GM23338 (cell line): ENCODE measurements around the gene JAM3. TPM values are rescaled to one million over a fixed set of nuclear protein-coding genes. Genes with fewer than 3 reads are reported as not detected.

Source experiments
- ATAC-seq: fragments of 200-7000 bp; cut with Tn5 transposase; 3 replicates; pipeline ENCODE4 v1.9.1; 2020
- DNase-seq: peaks from one replicate; pipeline ENCODE4 v3.0.0-alpha.2; 2015; ENCODE audit warnings: low spot score
- H2AFZ ChIP-seq: fragments of 200-600 bp; sonication (generic); 2 replicates; pipeline ENCODE4 v1.8.0; 2016; ENCODE audit warnings: antibody characterized with exemption, mild to moderate bottlenecking, moderate library complexity
- H3F3A ChIP-seq: fragments of 200-600 bp; sonication (generic); replicated peaks from 2 replicates; pipeline ENCODE4 v1.8.0; 2017; ENCODE audit warnings: antibody characterized with exemption, mixed run types, low read depth
- H3K27ac ChIP-seq: fragments of 200-600 bp; sonication (generic); 2 replicates; pipeline ENCODE4 v1.6.1; 2016; ENCODE audit warnings: low read depth
- H3K27me3 ChIP-seq: fragments of 200-600 bp; sonication (generic); 2 replicates; pipeline ENCODE4 v1.8.0; 2016; ENCODE audit warnings: mild to moderate bottlenecking, mixed run types, moderate library complexity; ENCODE audit not compliant: insufficient read depth
- H3K36me3 ChIP-seq: fragments of 200-600 bp; sonication (generic); 2 replicates; pipeline ENCODE4 v1.8.0; 2016; ENCODE audit warnings: mild to moderate bottlenecking; ENCODE audit not compliant: insufficient read depth
- H3K4me1 ChIP-seq: fragments of 200-600 bp; sonication (generic); 2 replicates; pipeline ENCODE4 v1.8.0; 2016; ENCODE audit warnings: mild to moderate bottlenecking, moderate library complexity; ENCODE audit not compliant: insufficient read depth
- H3K4me2 ChIP-seq: fragments of 200-600 bp; sonication (generic); 2 replicates; pipeline ENCODE4 v1.7.1; 2017; ENCODE audit warnings: mixed run types
- H3K4me3 ChIP-seq: fragments of 200-600 bp; sonication (generic); 2 replicates; pipeline ENCODE4 v1.6.1; 2016; ENCODE audit warnings: mixed run types
- H3K79me2 ChIP-seq: fragments of 200-600 bp; sonication (generic); replicated peaks from 2 replicates; pipeline ENCODE4 v1.8.0; 2017; ENCODE audit warnings: mild to moderate bottlenecking; ENCODE audit not compliant: insufficient read depth
- H3K9me2 ChIP-seq: fragments of 200-600 bp; sonication (generic); 2 replicates; pipeline ENCODE4 v1.8.0; 2017; ENCODE audit not compliant: insufficient read depth
- H4K20me1 ChIP-seq: fragments of 200-600 bp; sonication (generic); replicated peaks from 2 replicates; pipeline ENCODE4 v1.8.0; 2017; ENCODE audit warnings: mild to moderate bottlenecking; ENCODE audit not compliant: insufficient read depth
- H3K27ac Mint-ChIP-seq: 2 replicates; pipeline ENCODE4 v1.8.0; 2020; ENCODE audit warnings: inconsistent platforms, mild to moderate bottlenecking, moderate library complexity, mixed read lengths
- H3K27me3 Mint-ChIP-seq: 3 replicates; pipeline ENCODE4 v1.8.0; 2022; ENCODE audit warnings: low read depth, mild to moderate bottlenecking, moderate library complexity, mixed read lengths, inconsistent platforms; ENCODE audit not compliant: insufficient read depth, poor library complexity
- H3K36me3 Mint-ChIP-seq: 3 replicates; pipeline ENCODE4 v1.8.0; 2021; ENCODE audit warnings: low read depth, mild to moderate bottlenecking, inconsistent platforms, moderate library complexity, mixed read lengths
- H3K4me1 Mint-ChIP-seq: 3 replicates; pipeline ENCODE4 v1.8.0; 2020; ENCODE audit warnings: mild to moderate bottlenecking, inconsistent platforms, mixed read lengths
- H3K4me3 Mint-ChIP-seq: 3 replicates; pipeline ENCODE4 v1.8.0; 2021; ENCODE audit warnings: moderate library complexity, mild to moderate bottlenecking, inconsistent platforms, mixed read lengths
- H3K9me3 Mint-ChIP-seq: 3 replicates; pipeline ENCODE4 v1.8.0; 2020; ENCODE audit warnings: moderate library complexity, mild to moderate bottlenecking, inconsistent platforms, mixed read lengths
- CREB1 ChIP-seq: fragments of 250-450 bp; sonication (Bioruptor Pico); IDR thresholded peaks from 2 replicates; pipeline ENCODE4 v1.5.0; 2020; ENCODE audit warnings: low read depth, mild to moderate bottlenecking, moderate library complexity
- CTCF ChIP-seq, 2 experiments: fragments of 200-600 bp in 1 of 2; sonication (generic) in 1 of 2; conservative IDR thresholded peaks; 2 replicates each; pipeline versions ENCODE4 v1.5.1 to v1.6.1; 2016 to 2017; ENCODE audit warnings: antibody characterized with exemption in 2 of 2, low read depth in 2 of 2, mild to moderate bottlenecking in 2 of 2, moderate library complexity in 1 of 2
- EZH2 ChIP-seq: fragments of 200-600 bp; sonication (generic); IDR thresholded peaks from one replicate; pipeline ENCODE4 v1.8.0; 2017; ENCODE audit warnings: antibody characterized with exemption, mild to moderate bottlenecking, low read depth; ENCODE audit not compliant: unreplicated experiment
- EZH2phosphoT487 ChIP-seq: fragments of 200-600 bp; sonication (generic); IDR thresholded peaks from one replicate; pipeline ENCODE4 v1.8.1; 2018; ENCODE audit warnings: antibody characterized with exemption; ENCODE audit not compliant: unreplicated experiment
- JUNB ChIP-seq: IDR thresholded peaks from one replicate; pipeline ENCODE4 v1.6.1; 2016; ENCODE audit warnings: antibody characterized with exemption; ENCODE audit not compliant: unreplicated experiment
- NANOG ChIP-seq: IDR thresholded peaks from 2 replicates; pipeline ENCODE4 v1.6.1; 2016; ENCODE audit warnings: antibody characterized with exemption, borderline replicate concordance
- POLR2AphosphoS5 ChIP-seq: IDR thresholded peaks from 2 replicates; pipeline ENCODE4 v1.6.1; 2016; ENCODE audit warnings: antibody characterized with exemption, low read depth
- REST ChIP-seq: IDR thresholded peaks from one replicate; pipeline ENCODE4 v1.6.1; 2018; ENCODE audit warnings: antibody characterized with exemption; ENCODE audit not compliant: unreplicated experiment
- ZNF114 ChIP-seq: fragments of 250-450 bp; sonication (Bioruptor Pico); IDR thresholded peaks from 2 replicates; pipeline ENCODE4 v1.5.0; 2020; ENCODE audit warnings: mild to moderate bottlenecking, moderate library complexity
- ZNF331 ChIP-seq: fragments of 250-450 bp; sonication (Bioruptor Pico); IDR thresholded peaks from 2 replicates; pipeline ENCODE4 v1.5.0; 2020; ENCODE audit warnings: low read depth, mild to moderate bottlenecking, moderate library complexity
- polyA plus RNA-seq: library from polyadenylated mRNA; unstranded; fragments of >200 nt; fragmentation: Nextera tagmentation; extraction: Ambion mirVana; gene quantifications from 2 replicates; pipeline ENCODE4 v1.2.1, GENCODE V29; 2016
- total RNA-seq: library from RNA; depleted of rRNA; stranded (reverse); fragments of >200 nt; shearing (Covaris generic); gene quantifications from 2 replicates; pipeline ENCODE4 v1.2.3, GENCODE V29; 2014

JAM3 gene
- total and polyA plus RNA-seq, 2 experiments from 2014 or later: 14.1 to 41.5 TPM

- TF ChIP-seq ZNF331 (CRISPR knock-in tag) (peak; percentile 28; the same call in 1 of the 2 replicates), POLR2AphosphoS5 (no peak), ZNF114 (CRISPR knock-in tag) (peak; percentile 79; the same call in 1 of the 2 replicates), CREB1 (CRISPR knock-in tag) (0 out of 2 replicates have a peak, but pooled peaks have one; percentile 18)
- DNase-seq: peak; percentile 96
Observed at GRCh38 chr11:134164490-134165370, 95.9 kb downstream of the JAM3 start.

GRCh38 chr11:134170177-134170918 lies 101.5 kb downstream of the JAM3 start:
- Mint-ChIP-seq H3K27ac (no peak overlapping the region), H3K4me3 (no peak overlapping the region), H3K27me3 (peaks cover 47% of the 10 kb centered on the region), H3K4me1 (no peaks in the 10 kb centered on the region), H3K36me3 (peaks cover 100% of the 10 kb centered on the region), H3K9me3 (peaks cover 83% of the 10 kb centered on the region)
- H3K27ac ChIP-seq: no peak overlapping the region
- no peaks in the 10 kb centered on the region; the same call in 1 of the 2 replicates for H3K27me3 ChIP-seq
- H2AFZ ChIP-seq: no peak overlapping the region
- H3F3A ChIP-seq: peaks cover 33% of the 10 kb centered on the region
- TF ChIP-seq POLR2AphosphoS5: no peak
- TF ChIP-seq ZNF331 (CRISPR knock-in tag): no peak
- no peaks in the 10 kb centered on the region for H3K4me1 ChIP-seq
- H3K4me3 ChIP-seq: no peak overlapping the region
- H3K9me2 ChIP-seq: no peaks in the 10 kb centered on the region; the same call in 1 of the 2 replicates
- peaks cover 77% of the 10 kb centered on the region for H3K36me3 ChIP-seq
- no peak overlapping the region for H3K4me2 ChIP-seq
- no peak for ATAC-seq
- DNase-seq: no peak
- no peaks in the 10 kb centered on the region for H3K79me2 ChIP-seq
- no peaks in the 10 kb centered on the region for H4K20me1 ChIP-seq

More at GRCh38 chr11:134164490-134165370, 95.9 kb downstream of the JAM3 start:
- no peak overlapping the region for H3K4me2 ChIP-seq
- no peaks in the 10 kb centered on the region for H3K9me2 ChIP-seq
- Mint-ChIP-seq H3K4me1 (no peaks in the 10 kb centered on the region), H3K27ac (peak overlapping the region; percentile 93; the same call in 1 of the 2 replicates), H3K27me3 (peaks cover 81% of the 10 kb centered on the region), H3K9me3 (peaks cover 96% of the 10 kb centered on the region), H3K36me3 (peaks cover 100% of the 10 kb centered on the region), H3K4me3 (peak overlapping the region; percentile 58)
- no peak for ATAC-seq
- peaks cover 4% of the 10 kb centered on the region; the same call in 1 of the 2 replicates for H3K79me2 ChIP-seq
- no peaks in the 10 kb centered on the region for H3K4me1 ChIP-seq
- H3K27ac ChIP-seq: no peak overlapping the region
- peaks cover 51% of the 10 kb centered on the region for H3F3A ChIP-seq
- peak overlapping the region; percentile 43 for H3K4me3 ChIP-seq
- peaks cover 81% of the 10 kb centered on the region for H3K36me3 ChIP-seq
- no peaks in the 10 kb centered on the region for H4K20me1 ChIP-seq
- no peak overlapping the region for H2AFZ ChIP-seq
- H3K27me3 ChIP-seq: peaks cover 5% of the 10 kb centered on the region

DNA sequence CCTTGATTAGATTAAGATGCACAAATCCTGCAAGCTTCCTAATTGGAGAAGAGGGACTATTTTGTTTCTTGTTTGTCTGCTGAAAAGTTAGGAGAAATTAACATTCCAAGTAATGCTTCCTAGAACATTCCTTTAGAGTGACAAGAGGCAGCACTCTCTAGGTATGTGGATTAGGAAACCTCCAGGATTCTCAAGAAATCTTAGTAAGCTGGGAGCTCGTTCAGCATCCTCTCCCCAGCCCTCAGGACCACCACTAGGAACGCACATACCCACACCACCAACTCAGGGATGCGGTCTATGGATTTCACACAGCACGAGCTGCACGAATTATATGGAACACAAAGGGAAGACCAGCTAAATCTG lies 102.0 kb downstream of the JAM3 start:
- Histone ChIP-seq H3K4me1 (no peaks in the 10 kb centered on the region), H3K4me2 (no peak overlapping the region), H3K27ac (no peak overlapping the region), H4K20me1 (no peaks in the 10 kb centered on the region), H3F3A (peaks cover 28% of the 10 kb centered on the region), H3K4me3 (no peak overlapping the region), H3K9me2 (no peaks in the 10 kb centered on the region; the same call in 1 of the 2 replicates), H2AFZ (no peak overlapping the region), H3K27me3 (no peaks in the 10 kb centered on the region; the same call in 1 of the 2 replicates), H3K79me2 (no peaks in the 10 kb centered on the region), H3K36me3 (peaks cover 79% of the 10 kb centered on the region)
- Mint-ChIP-seq H3K27me3 (peaks cover 42% of the 10 kb centered on the region), H3K4me3 (no peak overlapping the region), H3K9me3 (peaks cover 78% of the 10 kb centered on the region), H3K36me3 (peaks cover 100% of the 10 kb centered on the region), H3K27ac (no peak overlapping the region), H3K4me1 (no peaks in the 10 kb centered on the region)
- ATAC-seq: no peak
- DNase-seq: no peak
- TF ChIP-seq NANOG (no peak), ZNF114 (CRISPR knock-in tag) (no peak), CREB1 (CRISPR knock-in tag) (no peak), CTCF (conservative IDR thresholded peaks at IDR 0.05; ENCODE audit: low read depth in 2 of 2) (no peak), EZH2phosphoT487 (no peak), EZH2 (no peak), REST (no peak), JUNB (no peak), POLR2AphosphoS5 (no peak)
